H9 (cell line): Measurements from ENCODE around the gene PPP4R2. TPM values are rescaled to one million over a fixed set of nuclear protein-coding genes. Genes with fewer than 3 reads are reported as not detected.

Experiments
- DNase-seq: peaks from one replicate; pipeline ENCODE4 v3.0.0-alpha.2; 2017
- H2AFZ ChIP-seq: one replicate; pipeline ENCODE4 v1.6.1; 2013; ENCODE audit warnings: mild to moderate bottlenecking, low read length, control low read depth, moderate library complexity
- H2AK5ac ChIP-seq: 2 replicates; pipeline ENCODE4 v1.6.1; 2013; ENCODE audit warnings: low read length, control low read depth, mixed read lengths; ENCODE audit not compliant: insufficient read length
- H2BK120ac ChIP-seq: one replicate; pipeline ENCODE4 v1.6.1; 2013; ENCODE audit warnings: low read depth, mild to moderate bottlenecking, low read length, control low read depth, inconsistent platforms; ENCODE audit not compliant: poor library complexity, severe bottlenecking
- H2BK12ac ChIP-seq: 2 replicates; pipeline ENCODE4 v1.6.1; 2013; ENCODE audit warnings: low read length, control low read depth, mixed read lengths, low read depth; ENCODE audit not compliant: insufficient read length
- H2BK15ac ChIP-seq: 2 replicates; pipeline ENCODE4 v1.6.1; 2013; ENCODE audit warnings: low read depth, low read length, control low read depth
- H2BK20ac ChIP-seq: one replicate; pipeline ENCODE4 v1.6.1; 2013; ENCODE audit warnings: low read depth, mild to moderate bottlenecking, low read length, control low read depth, inconsistent platforms; ENCODE audit not compliant: poor library complexity, severe bottlenecking
- H2BK5ac ChIP-seq: 2 replicates; pipeline ENCODE4 v1.6.1; 2013; ENCODE audit warnings: low read length, control low read depth, mixed read lengths; ENCODE audit not compliant: insufficient read length
- H3K14ac ChIP-seq: 2 replicates; pipeline ENCODE4 v1.6.1; 2013; ENCODE audit warnings: low read length, control low read depth; ENCODE audit not compliant: insufficient read depth
- H3K18ac ChIP-seq: 2 replicates; pipeline ENCODE4 v1.6.1; 2013; ENCODE audit warnings: low read depth, mild to moderate bottlenecking, mixed read lengths, low read length, control low read depth; ENCODE audit not compliant: insufficient read length
- H3K23ac ChIP-seq: 2 replicates; pipeline ENCODE4 v1.6.1; 2013; ENCODE audit warnings: low read length, control low read depth, mixed read lengths, low read depth; ENCODE audit not compliant: insufficient read length
- H3K23me2 ChIP-seq: 2 replicates; pipeline ENCODE4 v1.6.1; 2013; ENCODE audit warnings: low read depth, mild to moderate bottlenecking, mixed read lengths, low read length, control low read depth; ENCODE audit not compliant: insufficient read length, poor library complexity, severe bottlenecking
- H3K27ac ChIP-seq: 2 replicates; pipeline ENCODE4 v1.5.1; 2013; ENCODE audit warnings: low read length, control low read depth, mixed read lengths, low read depth; ENCODE audit not compliant: insufficient read length
- H3K27me3 ChIP-seq: 2 replicates; pipeline ENCODE4 v1.6.1; 2013; ENCODE audit warnings: low read length, control low read depth, inconsistent platforms; ENCODE audit not compliant: insufficient read depth
- H3K4ac ChIP-seq: 2 replicates; pipeline ENCODE4 v1.6.1; 2013; ENCODE audit warnings: low read depth, mild to moderate bottlenecking, control low read depth, inconsistent platforms, low read length, moderate library complexity
- H3K4me1 ChIP-seq: 2 replicates; pipeline ENCODE4 v1.6.1; 2013; ENCODE audit warnings: low read length, control low read depth, inconsistent platforms; ENCODE audit not compliant: insufficient read depth
- H3K4me2 ChIP-seq: 2 replicates; pipeline ENCODE4 v1.6.1; 2013; ENCODE audit warnings: low read length, control low read depth, mixed read lengths; ENCODE audit not compliant: insufficient read length, insufficient read depth
- H3K56ac ChIP-seq: 2 replicates; pipeline ENCODE4 v1.6.1; 2013; ENCODE audit warnings: low read depth, mild to moderate bottlenecking, mixed read lengths, low read length, control low read depth; ENCODE audit not compliant: insufficient read length
- H3K79me1 ChIP-seq: 2 replicates; pipeline ENCODE4 v1.6.1; 2013; ENCODE audit warnings: low read depth, mild to moderate bottlenecking, moderate library complexity, low read length, control low read depth, inconsistent platforms; ENCODE audit not compliant: insufficient read depth, poor library complexity, severe bottlenecking
- H3K79me2 ChIP-seq: 2 replicates; pipeline ENCODE4 v1.6.1; 2013; ENCODE audit warnings: low read length, control low read depth, inconsistent platforms; ENCODE audit not compliant: insufficient read depth
- H3K9ac ChIP-seq: 2 replicates; pipeline ENCODE4 v1.6.1; 2013; ENCODE audit warnings: low read length, control low read depth, mixed read lengths; ENCODE audit not compliant: insufficient read length; ENCODE audit errors: extremely low read depth
- H3K9me3 ChIP-seq: one replicate; pipeline ENCODE4 v1.6.1; 2013; ENCODE audit warnings: low read depth, low read length, inconsistent platforms; ENCODE audit not compliant: control insufficient read depth
- H3T11ph ChIP-seq: one replicate; pipeline ENCODE4 v1.6.1; 2013; ENCODE audit warnings: mild to moderate bottlenecking, low read length, control low read depth, inconsistent platforms
- H4K20me1 ChIP-seq: one replicate; pipeline ENCODE4 v1.6.1; 2013; ENCODE audit not compliant: control insufficient read depth, insufficient read length, insufficient read depth
- H4K5ac ChIP-seq: 2 replicates; pipeline ENCODE4 v1.6.1; 2013; ENCODE audit warnings: low read depth, mild to moderate bottlenecking, mixed read lengths, low read length, control low read depth; ENCODE audit not compliant: insufficient read length
- H4K8ac ChIP-seq: replicated peaks from 2 replicates; pipeline ENCODE4 v1.6.1; 2013; ENCODE audit warnings: low read length, control low read depth, mixed read lengths, low read depth; ENCODE audit not compliant: insufficient read length
- H4K91ac ChIP-seq: 2 replicates; pipeline ENCODE4 v1.6.1; 2013; ENCODE audit warnings: low read depth, mild to moderate bottlenecking, moderate library complexity, mixed read lengths, low read length, control low read depth; ENCODE audit not compliant: insufficient read length
- H3K27ac Mint-ChIP-seq, 3 experiments: 2 replicates in 2 of 3; 3 replicates in 1 of 3; pipeline ENCODE4 v1.8.0; 2020 to 2021; ENCODE audit warnings: mixed read lengths in 3 of 3, mild to moderate bottlenecking in 1 of 3, moderate library complexity in 1 of 3
- H3K27me3 Mint-ChIP-seq: 2 replicates; pipeline ENCODE4 v1.8.0; 2021; ENCODE audit warnings: low read depth, mild to moderate bottlenecking, moderate library complexity, mixed read lengths
- H3K36me3 Mint-ChIP-seq, 3 experiments: 2 replicates in 2 of 3; 3 replicates in 1 of 3; pipeline ENCODE4 v1.8.0; 2020 to 2021; ENCODE audit warnings: low read depth in 3 of 3, mixed read lengths in 3 of 3; ENCODE audit not compliant: insufficient read depth in 1 of 3
- H3K4me1 Mint-ChIP-seq, 2 experiments: 2 replicates each; pipeline ENCODE4 v1.8.0; 2020; ENCODE audit warnings: mixed read lengths in 2 of 2
- H3K4me3 Mint-ChIP-seq, 2 experiments: 2 replicates in 1 of 2; 3 replicates in 1 of 2; pipeline ENCODE4 v1.8.0; 2020 to 2021; ENCODE audit warnings: mild to moderate bottlenecking in 2 of 2, mixed read lengths in 2 of 2, moderate library complexity in 1 of 2
- H3K9me3 Mint-ChIP-seq, 2 experiments: 2 replicates in 1 of 2; 3 replicates in 1 of 2; pipeline ENCODE4 v1.8.0; 2020; ENCODE audit warnings: mild to moderate bottlenecking in 2 of 2, mixed read lengths in 2 of 2, moderate library complexity in 1 of 2
- WGBS: extraction: QIAGEN DNeasy Blood & Tissue Kit; methylation state at CpG from one replicate; pipeline ENCODE4 v1.1.7; 2013; ENCODE audit warnings: missing lambda C conversion rate, low lambda C conversion rate, mixed read lengths; ENCODE audit not compliant: insufficient read length; ENCODE audit errors: extremely low coverage; 5-methylcytosine and 5-hydroxymethylcytosine counted together
- total RNA-seq: library from RNA; stranded (reverse); gene quantifications from 2 replicates; pipeline ENCODE4 v1.2.1, GENCODE V29; 2021
- TF ChIP-seq, protein P1 (sequence below): fragments of 200-600 bp; sonication (generic); conservative IDR thresholded peaks from 3 replicates; pipeline ENCODE4 v1.8.0; 2021; ENCODE audit warnings: antibody characterized with exemption, mild to moderate bottlenecking

Gene PPP4R2
- total RNA-seq, 1 experiment from 2014 or later: 132 TPM

DNA sequence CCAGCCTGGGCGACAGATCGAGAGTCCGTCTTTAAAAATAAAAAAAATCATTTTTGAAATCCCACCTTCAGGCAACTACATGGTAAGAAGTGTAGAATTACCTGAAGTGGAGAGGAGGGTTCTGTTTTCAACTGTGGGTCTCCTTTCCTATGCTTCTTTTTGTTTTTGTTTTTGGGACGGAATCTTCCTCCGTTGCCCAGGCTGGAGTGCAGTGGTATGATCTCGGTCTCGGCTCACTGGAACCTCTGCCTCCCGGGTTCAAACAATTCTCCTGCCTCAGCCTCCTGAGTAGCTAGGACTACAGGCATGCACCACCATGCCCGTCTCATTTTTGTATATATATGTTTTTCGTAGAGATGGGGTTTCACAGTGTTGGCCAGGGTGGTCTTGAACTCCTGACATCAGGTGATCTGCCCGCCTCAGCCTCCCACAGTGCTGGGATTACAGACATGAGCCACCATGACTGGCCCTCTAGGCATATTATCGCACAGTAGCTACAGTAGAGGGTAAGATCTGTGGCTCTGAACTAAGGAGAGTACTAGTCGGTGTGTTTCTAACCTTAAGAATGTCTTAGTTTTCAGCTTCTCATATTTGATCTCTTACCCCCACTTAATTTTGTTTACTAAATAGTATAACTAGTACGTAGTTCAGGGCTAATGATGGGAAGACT is 73.3 kb downstream of the PPP4R2 start:
- H2AFZ ChIP-seq: no peak overlapping the region
- H2BK12ac ChIP-seq: no peak overlapping the region
- Mint-ChIP-seq H3K4me1 (peaks cover 23 to 31% of the 10 kb centered on the region in 2 experiments), H3K27me3 (no peaks in the 10 kb centered on the region), H3K27ac (peak overlapping the region; percentile 14 to 51 (median 22); a peak in 2 of 7 replicates), H3K36me3 (peaks cover 0 to 21% (median 16%) of the 10 kb centered on the region in 3 experiments; a peak in 5 of 7 replicates), H3K4me3 (no peak overlapping the region), H3K9me3 (no peaks in the 10 kb centered on the region)
- H4K20me1 ChIP-seq: no peaks in the 10 kb centered on the region
- no peak overlapping the region for H2BK5ac ChIP-seq
- WGBS: no CpG with 5 or more reads among the region's 14 CpGs
- no peak overlapping the region for H3K23ac ChIP-seq
- H3K27me3 ChIP-seq: no peaks in the 10 kb centered on the region
- H4K5ac ChIP-seq: no peak overlapping the region
- no peak overlapping the region for H3K27ac ChIP-seq
- H2BK20ac ChIP-seq: no peak overlapping the region
- H3K9me3 ChIP-seq: no peaks in the 10 kb centered on the region
- TF ChIP-seq, protein P1, sequence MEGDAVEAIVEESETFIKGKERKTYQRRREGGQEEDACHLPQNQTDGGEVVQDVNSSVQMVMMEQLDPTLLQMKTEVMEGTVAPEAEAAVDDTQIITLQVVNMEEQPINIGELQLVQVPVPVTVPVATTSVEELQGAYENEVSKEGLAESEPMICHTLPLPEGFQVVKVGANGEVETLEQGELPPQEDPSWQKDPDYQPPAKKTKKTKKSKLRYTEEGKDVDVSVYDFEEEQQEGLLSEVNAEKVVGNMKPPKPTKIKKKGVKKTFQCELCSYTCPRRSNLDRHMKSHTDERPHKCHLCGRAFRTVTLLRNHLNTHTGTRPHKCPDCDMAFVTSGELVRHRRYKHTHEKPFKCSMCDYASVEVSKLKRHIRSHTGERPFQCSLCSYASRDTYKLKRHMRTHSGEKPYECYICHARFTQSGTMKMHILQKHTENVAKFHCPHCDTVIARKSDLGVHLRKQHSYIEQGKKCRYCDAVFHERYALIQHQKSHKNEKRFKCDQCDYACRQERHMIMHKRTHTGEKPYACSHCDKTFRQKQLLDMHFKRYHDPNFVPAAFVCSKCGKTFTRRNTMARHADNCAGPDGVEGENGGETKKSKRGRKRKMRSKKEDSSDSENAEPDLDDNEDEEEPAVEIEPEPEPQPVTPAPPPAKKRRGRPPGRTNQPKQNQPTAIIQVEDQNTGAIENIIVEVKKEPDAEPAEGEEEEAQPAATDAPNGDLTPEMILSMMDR: no peak
- no peak overlapping the region for H3K9ac ChIP-seq
- H3K4ac ChIP-seq: no peak overlapping the region
- peaks cover 6% of the 10 kb centered on the region; the same call in 1 of the 2 replicates for H3K4me1 ChIP-seq
- H3K56ac ChIP-seq: no peak overlapping the region
- no peak overlapping the region for H3K18ac ChIP-seq
- H3K23me2 ChIP-seq: no peaks in the 10 kb centered on the region
- H4K91ac ChIP-seq: no peak overlapping the region
- no peak overlapping the region for H2BK120ac ChIP-seq
- H3T11ph ChIP-seq: no peak overlapping the region
- no peaks in the 10 kb centered on the region for H3K79me1 ChIP-seq
- H3K79me2 ChIP-seq: no peaks in the 10 kb centered on the region
- no peak overlapping the region for H3K4me2 ChIP-seq
- DNase-seq: no peak
- H3K14ac ChIP-seq: no peak overlapping the region
- H2BK15ac ChIP-seq: no peak overlapping the region
- H2AK5ac ChIP-seq: no peak overlapping the region
- H4K8ac ChIP-seq: no peak overlapping the region
